ENCODE measurements around the gene NFKB2.

DNA sequence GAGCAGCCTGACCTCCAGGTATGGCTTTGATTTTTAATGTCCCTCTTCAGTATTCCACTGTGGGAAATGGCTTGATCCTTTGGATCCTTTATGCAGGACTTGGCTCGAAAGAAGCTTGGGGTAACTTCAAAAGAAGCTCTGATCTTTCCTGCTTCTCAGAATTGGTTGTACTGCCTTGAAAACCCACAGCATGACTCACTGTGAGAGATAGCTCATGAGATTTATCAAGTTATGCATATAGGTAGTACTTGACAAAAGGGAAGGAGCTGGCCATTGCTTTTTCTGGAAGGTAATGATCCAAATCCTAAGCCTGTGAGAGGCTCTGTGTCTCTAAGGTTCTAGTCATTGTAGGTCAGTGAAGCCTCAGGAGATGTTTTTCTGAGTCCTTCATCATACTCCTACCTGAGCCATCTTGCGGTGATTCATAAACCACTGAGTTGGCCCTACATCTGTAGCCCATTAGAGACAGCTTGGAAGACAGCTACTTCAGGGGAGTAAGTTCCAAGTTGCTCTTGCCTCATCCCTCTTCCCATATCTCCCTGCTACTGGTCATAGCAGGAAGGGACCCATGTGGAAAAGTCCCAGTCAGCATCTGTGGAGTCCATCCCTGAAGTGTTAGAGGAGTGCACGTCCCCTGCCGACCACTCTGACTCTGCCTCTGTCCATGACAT, 36.7 kb upstream of the NFKB2 start:
- TF ChIP-seq, protein P1, sequence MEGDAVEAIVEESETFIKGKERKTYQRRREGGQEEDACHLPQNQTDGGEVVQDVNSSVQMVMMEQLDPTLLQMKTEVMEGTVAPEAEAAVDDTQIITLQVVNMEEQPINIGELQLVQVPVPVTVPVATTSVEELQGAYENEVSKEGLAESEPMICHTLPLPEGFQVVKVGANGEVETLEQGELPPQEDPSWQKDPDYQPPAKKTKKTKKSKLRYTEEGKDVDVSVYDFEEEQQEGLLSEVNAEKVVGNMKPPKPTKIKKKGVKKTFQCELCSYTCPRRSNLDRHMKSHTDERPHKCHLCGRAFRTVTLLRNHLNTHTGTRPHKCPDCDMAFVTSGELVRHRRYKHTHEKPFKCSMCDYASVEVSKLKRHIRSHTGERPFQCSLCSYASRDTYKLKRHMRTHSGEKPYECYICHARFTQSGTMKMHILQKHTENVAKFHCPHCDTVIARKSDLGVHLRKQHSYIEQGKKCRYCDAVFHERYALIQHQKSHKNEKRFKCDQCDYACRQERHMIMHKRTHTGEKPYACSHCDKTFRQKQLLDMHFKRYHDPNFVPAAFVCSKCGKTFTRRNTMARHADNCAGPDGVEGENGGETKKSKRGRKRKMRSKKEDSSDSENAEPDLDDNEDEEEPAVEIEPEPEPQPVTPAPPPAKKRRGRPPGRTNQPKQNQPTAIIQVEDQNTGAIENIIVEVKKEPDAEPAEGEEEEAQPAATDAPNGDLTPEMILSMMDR (IDR thresholded peaks at IDR 0.05) = no peak
- TF ChIP-seq POLR2A (IDR thresholded peaks at IDR 0.05) (no peak), POLR2AphosphoS5 (IDR thresholded peaks at IDR 0.05) (no peak)
